ENCODE measurements around the gene UTP25. TPM values are rescaled to one million over a fixed set of nuclear protein-coding genes. Genes with fewer than 3 reads are reported as not detected.

UTP25 gene
- total and polyA plus RNA-seq, 2 experiments from 2014 or later: 3.6 to 8.9 TPM

DNA sequence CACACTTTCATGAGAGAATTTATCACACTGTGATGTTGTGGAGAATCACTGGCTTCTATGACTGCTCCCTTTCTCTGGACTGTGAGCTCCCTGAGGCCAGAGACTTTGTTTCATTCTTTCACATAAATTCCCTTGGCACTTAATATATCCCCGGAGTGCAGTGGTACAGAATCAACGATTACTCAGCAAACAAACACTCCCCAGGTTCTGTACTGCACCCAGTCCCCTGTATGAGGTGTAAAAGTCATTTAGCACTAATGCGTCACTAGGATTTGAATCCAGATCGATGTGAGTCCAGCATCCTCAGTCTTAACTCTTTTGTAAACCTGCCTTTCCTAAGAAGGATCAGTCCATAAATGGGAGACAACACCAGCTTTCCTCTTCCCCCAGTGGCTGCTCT lies 6.8 kb upstream of the UTP25 start:
- Histone ChIP-seq H3K4me1 (ENCODE audit: insufficient read depth) (no peaks in the 10 kb centered on the region), H3K4me2 (no peak overlapping the region), H3K27me3 (ENCODE audit: insufficient read depth) (no peaks in the 10 kb centered on the region), H3K9me2 (ENCODE audit: insufficient read depth) (no peaks in the 10 kb centered on the region), H3F3A (replicated peaks; ENCODE audit: low read depth) (no peaks in the 10 kb centered on the region), H3K36me3 (ENCODE audit: insufficient read depth) (no peaks in the 10 kb centered on the region), H3K27ac (ENCODE audit: low read depth) (no peak overlapping the region), H3K4me3 (no peak overlapping the region), H4K20me1 (replicated peaks; ENCODE audit: insufficient read depth) (no peaks in the 10 kb centered on the region), H3K79me2 (replicated peaks; ENCODE audit: insufficient read depth) (no peaks in the 10 kb centered on the region), H2AFZ (no peak overlapping the region)
- DNase-seq (ENCODE audit: low spot score) (no peak), ATAC-seq (no peak)
- Mint-ChIP-seq H3K36me3 (ENCODE audit: low read depth) (no peaks in the 10 kb centered on the region), H3K4me3 (no peak overlapping the region), H3K27ac (no peak overlapping the region), H3K4me1 (peaks cover 6% of the 10 kb centered on the region), H3K27me3 (ENCODE audit: insufficient read depth, low read depth, poor library complexity) (peaks cover 8% of the 10 kb centered on the region), H3K9me3 (no peaks in the 10 kb centered on the region; the same call in 2 of the 3 replicates)
- TF ChIP-seq EZH2phosphoT487 (IDR thresholded peaks at IDR 0.05; ENCODE audit: unreplicated experiment) (no peak), POLR2AphosphoS5 (IDR thresholded peaks at IDR 0.05; ENCODE audit: low read depth) (no peak), ZNF331 (CRISPR knock-in tag; IDR thresholded peaks at IDR 0.05; ENCODE audit: low read depth) (no peak), EZH2 (IDR thresholded peaks at IDR 0.05; ENCODE audit: low read depth, unreplicated experiment) (no peak), CREB1 (CRISPR knock-in tag; IDR thresholded peaks at IDR 0.05; ENCODE audit: low read depth) (no peak), NANOG (IDR thresholded peaks at IDR 0.05; ENCODE audit: borderline replicate concordance) (no peak), JUNB (IDR thresholded peaks at IDR 0.05; ENCODE audit: unreplicated experiment) (no peak), ZNF114 (CRISPR knock-in tag; IDR thresholded peaks at IDR 0.05) (no peak), STAT1 (IDR thresholded peaks at IDR 0.05; ENCODE audit: unreplicated experiment) (no peak)
- TF ChIP-seq, protein P1, sequence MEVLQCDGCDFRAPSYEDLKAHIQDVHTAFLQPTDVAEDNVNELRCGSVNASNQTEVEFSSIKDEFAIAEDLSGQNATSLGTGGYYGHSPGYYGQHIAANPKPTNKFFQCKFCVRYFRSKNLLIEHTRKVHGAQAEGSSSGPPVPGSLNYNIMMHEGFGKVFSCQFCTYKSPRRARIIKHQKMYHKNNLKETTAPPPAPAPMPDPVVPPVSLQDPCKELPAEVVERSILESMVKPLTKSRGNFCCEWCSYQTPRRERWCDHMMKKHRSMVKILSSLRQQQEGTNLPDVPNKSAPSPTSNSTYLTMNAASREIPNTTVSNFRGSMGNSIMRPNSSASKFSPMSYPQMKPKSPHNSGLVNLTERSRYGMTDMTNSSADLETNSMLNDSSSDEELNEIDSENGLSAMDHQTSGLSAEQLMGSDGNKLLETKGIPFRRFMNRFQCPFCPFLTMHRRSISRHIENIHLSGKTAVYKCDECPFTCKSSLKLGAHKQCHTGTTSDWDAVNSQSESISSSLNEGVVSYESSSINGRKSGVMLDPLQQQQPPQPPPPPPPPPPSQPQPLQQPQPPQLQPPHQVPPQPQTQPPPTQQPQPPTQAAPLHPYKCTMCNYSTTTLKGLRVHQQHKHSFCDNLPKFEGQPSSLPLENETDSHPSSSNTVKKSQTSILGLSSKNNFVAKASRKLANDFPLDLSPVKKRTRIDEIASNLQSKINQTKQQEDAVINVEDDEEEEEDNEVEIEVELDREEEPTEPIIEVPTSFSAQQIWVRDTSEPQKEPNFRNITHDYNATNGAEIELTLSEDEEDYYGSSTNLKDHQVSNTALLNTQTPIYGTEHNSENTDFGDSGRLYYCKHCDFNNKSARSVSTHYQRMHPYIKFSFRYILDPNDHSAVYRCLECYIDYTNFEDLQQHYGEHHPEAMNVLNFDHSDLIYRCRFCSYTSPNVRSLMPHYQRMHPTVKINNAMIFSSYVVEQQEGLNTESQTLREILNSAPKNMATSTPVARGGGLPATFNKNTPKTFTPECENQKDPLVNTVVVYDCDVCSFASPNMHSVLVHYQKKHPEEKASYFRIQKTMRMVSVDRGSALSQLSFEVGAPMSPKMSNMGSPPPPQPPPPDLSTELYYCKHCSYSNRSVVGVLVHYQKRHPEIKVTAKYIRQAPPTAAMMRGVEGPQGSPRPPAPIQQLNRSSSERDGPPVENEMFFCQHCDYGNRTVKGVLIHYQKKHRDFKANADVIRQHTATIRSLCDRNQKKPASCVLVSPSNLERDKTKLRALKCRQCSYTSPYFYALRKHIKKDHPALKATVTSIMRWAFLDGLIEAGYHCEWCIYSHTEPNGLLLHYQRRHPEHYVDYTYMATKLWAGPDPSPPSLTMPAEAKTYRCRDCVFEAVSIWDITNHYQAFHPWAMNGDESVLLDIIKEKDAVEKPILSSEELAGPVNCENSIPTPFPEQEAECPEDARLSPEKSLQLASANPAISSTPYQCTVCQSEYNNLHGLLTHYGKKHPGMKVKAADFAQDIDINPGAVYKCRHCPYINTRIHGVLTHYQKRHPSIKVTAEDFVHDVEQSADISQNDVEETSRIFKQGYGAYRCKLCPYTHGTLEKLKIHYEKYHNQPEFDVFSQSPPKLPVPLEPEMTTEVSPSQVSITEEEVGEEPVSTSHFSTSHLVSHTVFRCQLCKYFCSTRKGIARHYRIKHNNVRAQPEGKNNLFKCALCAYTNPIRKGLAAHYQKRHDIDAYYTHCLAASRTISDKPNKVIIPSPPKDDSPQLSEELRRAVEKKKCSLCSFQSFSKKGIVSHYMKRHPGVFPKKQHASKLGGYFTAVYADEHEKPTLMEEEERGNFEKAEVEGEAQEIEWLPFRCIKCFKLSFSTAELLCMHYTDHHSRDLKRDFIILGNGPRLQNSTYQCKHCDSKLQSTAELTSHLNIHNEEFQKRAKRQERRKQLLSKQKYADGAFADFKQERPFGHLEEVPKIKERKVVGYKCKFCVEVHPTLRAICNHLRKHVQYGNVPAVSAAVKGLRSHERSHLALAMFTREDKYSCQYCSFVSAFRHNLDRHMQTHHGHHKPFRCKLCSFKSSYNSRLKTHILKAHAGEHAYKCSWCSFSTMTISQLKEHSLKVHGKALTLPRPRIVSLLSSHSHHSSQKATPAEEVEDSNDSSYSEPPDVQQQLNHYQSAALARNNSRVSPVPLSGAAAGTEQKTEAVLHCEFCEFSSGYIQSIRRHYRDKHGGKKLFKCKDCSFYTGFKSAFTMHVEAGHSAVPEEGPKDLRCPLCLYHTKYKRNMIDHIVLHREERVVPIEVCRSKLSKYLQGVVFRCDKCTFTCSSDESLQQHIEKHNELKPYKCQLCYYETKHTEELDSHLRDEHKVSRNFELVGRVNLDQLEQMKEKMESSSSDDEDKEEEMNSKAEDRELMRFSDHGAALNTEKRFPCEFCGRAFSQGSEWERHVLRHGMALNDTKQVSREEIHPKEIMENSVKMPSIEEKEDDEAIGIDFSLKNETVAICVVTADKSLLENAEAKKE (CRISPR knock-in tag; IDR thresholded peaks at IDR 0.05): no peak
- TF ChIP-seq, protein P2, sequence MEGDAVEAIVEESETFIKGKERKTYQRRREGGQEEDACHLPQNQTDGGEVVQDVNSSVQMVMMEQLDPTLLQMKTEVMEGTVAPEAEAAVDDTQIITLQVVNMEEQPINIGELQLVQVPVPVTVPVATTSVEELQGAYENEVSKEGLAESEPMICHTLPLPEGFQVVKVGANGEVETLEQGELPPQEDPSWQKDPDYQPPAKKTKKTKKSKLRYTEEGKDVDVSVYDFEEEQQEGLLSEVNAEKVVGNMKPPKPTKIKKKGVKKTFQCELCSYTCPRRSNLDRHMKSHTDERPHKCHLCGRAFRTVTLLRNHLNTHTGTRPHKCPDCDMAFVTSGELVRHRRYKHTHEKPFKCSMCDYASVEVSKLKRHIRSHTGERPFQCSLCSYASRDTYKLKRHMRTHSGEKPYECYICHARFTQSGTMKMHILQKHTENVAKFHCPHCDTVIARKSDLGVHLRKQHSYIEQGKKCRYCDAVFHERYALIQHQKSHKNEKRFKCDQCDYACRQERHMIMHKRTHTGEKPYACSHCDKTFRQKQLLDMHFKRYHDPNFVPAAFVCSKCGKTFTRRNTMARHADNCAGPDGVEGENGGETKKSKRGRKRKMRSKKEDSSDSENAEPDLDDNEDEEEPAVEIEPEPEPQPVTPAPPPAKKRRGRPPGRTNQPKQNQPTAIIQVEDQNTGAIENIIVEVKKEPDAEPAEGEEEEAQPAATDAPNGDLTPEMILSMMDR (conservative IDR thresholded peaks at IDR 0.05; ENCODE audit: low read depth in 2 of 2): no peak
- TF ChIP-seq, protein P3, sequence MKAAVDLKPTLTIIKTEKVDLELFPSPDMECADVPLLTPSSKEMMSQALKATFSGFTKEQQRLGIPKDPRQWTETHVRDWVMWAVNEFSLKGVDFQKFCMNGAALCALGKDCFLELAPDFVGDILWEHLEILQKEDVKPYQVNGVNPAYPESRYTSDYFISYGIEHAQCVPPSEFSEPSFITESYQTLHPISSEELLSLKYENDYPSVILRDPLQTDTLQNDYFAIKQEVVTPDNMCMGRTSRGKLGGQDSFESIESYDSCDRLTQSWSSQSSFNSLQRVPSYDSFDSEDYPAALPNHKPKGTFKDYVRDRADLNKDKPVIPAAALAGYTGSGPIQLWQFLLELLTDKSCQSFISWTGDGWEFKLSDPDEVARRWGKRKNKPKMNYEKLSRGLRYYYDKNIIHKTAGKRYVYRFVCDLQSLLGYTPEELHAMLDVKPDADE (IDR thresholded peaks at IDR 0.05): no peak
- TF ChIP-seq, protein P4, sequence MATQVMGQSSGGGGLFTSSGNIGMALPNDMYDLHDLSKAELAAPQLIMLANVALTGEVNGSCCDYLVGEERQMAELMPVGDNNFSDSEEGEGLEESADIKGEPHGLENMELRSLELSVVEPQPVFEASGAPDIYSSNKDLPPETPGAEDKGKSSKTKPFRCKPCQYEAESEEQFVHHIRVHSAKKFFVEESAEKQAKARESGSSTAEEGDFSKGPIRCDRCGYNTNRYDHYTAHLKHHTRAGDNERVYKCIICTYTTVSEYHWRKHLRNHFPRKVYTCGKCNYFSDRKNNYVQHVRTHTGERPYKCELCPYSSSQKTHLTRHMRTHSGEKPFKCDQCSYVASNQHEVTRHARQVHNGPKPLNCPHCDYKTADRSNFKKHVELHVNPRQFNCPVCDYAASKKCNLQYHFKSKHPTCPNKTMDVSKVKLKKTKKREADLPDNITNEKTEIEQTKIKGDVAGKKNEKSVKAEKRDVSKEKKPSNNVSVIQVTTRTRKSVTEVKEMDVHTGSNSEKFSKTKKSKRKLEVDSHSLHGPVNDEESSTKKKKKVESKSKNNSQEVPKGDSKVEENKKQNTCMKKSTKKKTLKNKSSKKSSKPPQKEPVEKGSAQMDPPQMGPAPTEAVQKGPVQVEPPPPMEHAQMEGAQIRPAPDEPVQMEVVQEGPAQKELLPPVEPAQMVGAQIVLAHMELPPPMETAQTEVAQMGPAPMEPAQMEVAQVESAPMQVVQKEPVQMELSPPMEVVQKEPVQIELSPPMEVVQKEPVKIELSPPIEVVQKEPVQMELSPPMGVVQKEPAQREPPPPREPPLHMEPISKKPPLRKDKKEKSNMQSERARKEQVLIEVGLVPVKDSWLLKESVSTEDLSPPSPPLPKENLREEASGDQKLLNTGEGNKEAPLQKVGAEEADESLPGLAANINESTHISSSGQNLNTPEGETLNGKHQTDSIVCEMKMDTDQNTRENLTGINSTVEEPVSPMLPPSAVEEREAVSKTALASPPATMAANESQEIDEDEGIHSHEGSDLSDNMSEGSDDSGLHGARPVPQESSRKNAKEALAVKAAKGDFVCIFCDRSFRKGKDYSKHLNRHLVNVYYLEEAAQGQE (IDR thresholded peaks at IDR 0.05; ENCODE audit: unreplicated experiment): no peak
